Vagina (tissue), 2 donors: ENCODE results near the gene EVL. TPM values are rescaled to one million over a fixed set of nuclear protein-coding genes. Genes with fewer than 3 reads are reported as not detected.
"Not testable (repeated sequence)": the region's sequence is repeated elsewhere in the genome, so short reads cannot be mapped to it uniquely, and the experiment has no call there.

Experiments used
- DNase-seq, 2 donors: peaks; one replicate each; pipeline ENCODE4 v3.0.0-alpha.2; 2017; ENCODE audit errors: extremely low spot score in 2 of 2
- H3K27ac ChIP-seq: fragments of 200-600 bp; sonication (generic); one replicate; pipeline ENCODE4 v1.5.1; 2019
- H3K27me3 ChIP-seq: fragments of 200-600 bp; sonication (generic); one replicate; pipeline ENCODE4 v1.5.1; 2019
- H3K36me3 ChIP-seq, 2 donors: fragments of 200-600 bp; sonication (generic); one replicate each; pipeline ENCODE4 v1.5.1; 2017 to 2019
- H3K4me1 ChIP-seq: fragments of 200-600 bp; sonication (generic); one replicate; pipeline ENCODE4 v1.5.1; 2019
- H3K4me3 ChIP-seq, 2 donors: fragments of 200-600 bp; sonication (generic); 1 replicate in 1 of 2; 2 replicates in 1 of 2; pipeline ENCODE4 v1.5.1; 2016 to 2019
- H3K9me3 ChIP-seq: fragments of 200-600 bp; sonication (generic); one replicate; pipeline ENCODE4 v1.5.1; 2019
- POLR2A ChIP-seq, 2 donors: fragments of 450-650 bp; IDR thresholded peaks; one replicate each; pipeline ENCODE4 v1.6.1; 2017; ENCODE audit warnings: antibody characterized with exemption in 2 of 2, mild to moderate bottlenecking in 2 of 2, moderate library complexity in 2 of 2
- POLR2AphosphoS5 ChIP-seq, 2 donors: sonication (generic); formaldehyde crosslinking; IDR thresholded peaks; one replicate each; pipeline ENCODE4 v1.9.0; 2017; ENCODE audit warnings: antibody characterized with exemption in 2 of 2, mild to moderate bottlenecking in 2 of 2, low read depth in 1 of 2; ENCODE audit not compliant: insufficient read depth in 1 of 2
- intact Hi-C: fragments of 100-400 bp; cut with DNase I; formaldehyde crosslinking; loops from one replicate; pipeline ENCODE4 v1.15.1; 2023
- total RNA-seq: library from RNA; depleted of rRNA; stranded (reverse); fragments of >200 nt; gene quantifications from one replicate; pipeline ENCODE4 v1.2.3, GENCODE V29; 2016
- TF ChIP-seq, protein P1 (sequence below), 3 experiments: fragments of 450-650 bp in 2 of 3; fragments of 200-600 bp in 1 of 3; sonication (generic) in 1 of 3; IDR thresholded peaks; one replicate each; pipeline ENCODE4 v1.5.1; 2017 to 2019; ENCODE audit warnings: antibody characterized with exemption in 3 of 3, mild to moderate bottlenecking in 2 of 3, moderate library complexity in 2 of 3

The EVL gene
- total RNA-seq, 1 donor from 2014 or later = 112 TPM

DNA sequence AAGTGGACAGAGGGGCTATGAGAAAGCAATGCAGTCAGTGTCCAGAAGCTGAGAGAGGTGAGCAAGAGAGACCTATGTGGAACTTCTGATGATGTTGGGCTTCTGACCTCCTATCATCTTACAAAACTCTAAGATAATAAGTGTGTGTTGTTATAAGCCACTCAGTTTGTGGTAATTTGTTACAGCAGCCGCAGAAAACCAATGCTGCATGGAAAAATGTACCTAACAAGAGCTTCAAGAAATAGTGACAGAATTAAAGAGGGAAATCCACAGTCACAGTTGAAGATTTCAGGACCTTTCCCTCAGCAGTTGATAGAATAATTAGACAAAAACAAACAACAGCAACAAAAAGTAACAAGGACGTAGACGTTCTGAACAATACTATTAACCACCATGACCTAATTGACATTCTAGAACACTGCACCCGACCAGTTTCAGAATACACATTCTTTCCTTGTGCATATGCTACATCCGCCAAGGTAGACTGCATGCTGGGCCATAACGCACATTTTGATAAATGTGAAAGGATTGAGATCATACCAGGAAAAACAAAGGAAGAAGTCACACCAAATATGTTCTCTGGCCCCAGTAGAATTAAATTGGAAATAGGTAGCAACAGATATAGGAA, 1.8 kb upstream of the EVL start:
- intact Hi-C loops = no loop called here
- TF ChIP-seq, protein P1, sequence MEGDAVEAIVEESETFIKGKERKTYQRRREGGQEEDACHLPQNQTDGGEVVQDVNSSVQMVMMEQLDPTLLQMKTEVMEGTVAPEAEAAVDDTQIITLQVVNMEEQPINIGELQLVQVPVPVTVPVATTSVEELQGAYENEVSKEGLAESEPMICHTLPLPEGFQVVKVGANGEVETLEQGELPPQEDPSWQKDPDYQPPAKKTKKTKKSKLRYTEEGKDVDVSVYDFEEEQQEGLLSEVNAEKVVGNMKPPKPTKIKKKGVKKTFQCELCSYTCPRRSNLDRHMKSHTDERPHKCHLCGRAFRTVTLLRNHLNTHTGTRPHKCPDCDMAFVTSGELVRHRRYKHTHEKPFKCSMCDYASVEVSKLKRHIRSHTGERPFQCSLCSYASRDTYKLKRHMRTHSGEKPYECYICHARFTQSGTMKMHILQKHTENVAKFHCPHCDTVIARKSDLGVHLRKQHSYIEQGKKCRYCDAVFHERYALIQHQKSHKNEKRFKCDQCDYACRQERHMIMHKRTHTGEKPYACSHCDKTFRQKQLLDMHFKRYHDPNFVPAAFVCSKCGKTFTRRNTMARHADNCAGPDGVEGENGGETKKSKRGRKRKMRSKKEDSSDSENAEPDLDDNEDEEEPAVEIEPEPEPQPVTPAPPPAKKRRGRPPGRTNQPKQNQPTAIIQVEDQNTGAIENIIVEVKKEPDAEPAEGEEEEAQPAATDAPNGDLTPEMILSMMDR (IDR thresholded peaks at IDR 0.05) = no peak
- no peak for TF ChIP-seq POLR2AphosphoS5 (IDR thresholded peaks at IDR 0.05; ENCODE audit: insufficient read depth in 1 of 2, low read depth in 1 of 2)
- no peak for TF ChIP-seq POLR2A (IDR thresholded peaks at IDR 0.05)
- no peak overlapping the region for H3K27ac ChIP-seq
- H3K4me1 ChIP-seq = peaks cover 38% of the 10 kb centered on the region
- H3K36me3 ChIP-seq = no peaks in the 10 kb centered on the region
- H3K4me3 ChIP-seq = no peak overlapping the region
- no peaks in the 10 kb centered on the region for H3K27me3 ChIP-seq
- DNase-seq = no peak
- no peaks in the 10 kb centered on the region for H3K9me3 ChIP-seq

DNA sequence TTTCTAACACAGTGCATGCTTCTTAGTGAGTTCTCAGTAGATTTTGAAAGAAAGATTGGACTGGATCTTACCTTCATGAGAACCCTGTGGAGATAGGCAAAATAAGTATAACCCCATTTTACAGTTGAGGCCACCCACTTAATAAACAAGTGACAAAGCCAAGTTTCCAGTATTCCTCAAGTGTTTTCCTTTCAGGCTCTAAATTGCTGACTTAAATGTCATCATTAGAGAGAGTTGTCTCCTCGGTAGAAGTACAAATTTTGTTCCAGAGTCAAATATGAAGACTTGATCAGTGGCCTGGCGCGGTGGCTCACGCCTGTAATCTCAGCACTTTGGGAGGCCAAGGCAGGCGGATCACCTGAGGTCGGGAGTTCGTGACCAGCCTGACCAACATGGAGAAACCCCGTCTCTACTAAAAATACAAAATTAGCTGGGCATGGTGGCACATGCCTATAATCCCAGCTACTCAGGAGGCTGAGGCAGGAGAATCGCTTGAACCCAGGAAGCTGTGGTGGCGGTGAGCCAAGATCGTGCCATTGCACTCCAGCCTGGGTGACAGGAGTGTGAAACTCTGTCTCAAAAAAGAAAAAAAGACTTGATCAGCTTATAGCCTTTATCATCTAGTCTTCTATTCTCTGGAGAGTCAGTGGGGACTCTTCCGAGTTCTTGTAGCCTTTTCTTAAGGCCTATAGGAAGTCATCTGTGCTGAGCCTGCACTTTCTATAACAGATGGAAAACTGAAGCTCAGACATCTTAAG, 708 bp upstream of the EVL start:
- intact Hi-C loops, H3K27ac ChIP-seq, H3K4me3 ChIP-seq, H3K9me3 ChIP-seq, H3K27me3 ChIP-seq, H3K36me3 ChIP-seq, DNase-seq: not testable (repeated sequence)
- peaks cover 37% of the 10 kb centered on the region for H3K4me1 ChIP-seq

DNA sequence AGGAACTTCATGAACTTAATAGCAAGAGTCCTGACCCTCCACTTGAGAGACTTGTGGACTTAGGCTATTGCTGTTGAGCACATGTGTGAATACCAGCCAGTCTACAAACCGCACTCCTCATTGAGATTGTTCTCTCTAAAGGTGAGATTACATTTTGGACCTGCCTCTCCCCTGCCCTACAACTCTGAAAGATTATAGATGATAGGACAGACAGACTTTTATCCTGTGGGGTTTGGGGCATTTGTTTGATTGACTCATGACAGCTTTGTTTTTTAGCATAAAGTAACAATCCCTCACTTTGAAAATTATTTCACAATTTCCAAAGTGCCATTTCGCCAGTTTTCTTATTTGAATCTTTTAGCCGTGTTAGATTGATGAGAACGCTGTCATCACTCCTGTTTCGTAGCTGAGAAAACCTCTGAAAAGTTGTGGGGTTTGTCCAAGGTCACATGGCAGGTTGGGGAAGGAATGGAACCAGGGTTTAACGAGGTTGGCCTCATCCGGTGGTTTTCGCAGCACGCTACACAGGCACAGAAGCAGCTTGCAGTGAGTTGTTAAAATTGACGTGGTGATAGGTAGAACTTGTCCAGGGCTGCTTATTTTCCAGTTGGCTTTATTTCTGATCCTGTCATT, 836 bp downstream of the EVL start:
- H3K27ac ChIP-seq = peak overlapping the region; percentile 10

DNA sequence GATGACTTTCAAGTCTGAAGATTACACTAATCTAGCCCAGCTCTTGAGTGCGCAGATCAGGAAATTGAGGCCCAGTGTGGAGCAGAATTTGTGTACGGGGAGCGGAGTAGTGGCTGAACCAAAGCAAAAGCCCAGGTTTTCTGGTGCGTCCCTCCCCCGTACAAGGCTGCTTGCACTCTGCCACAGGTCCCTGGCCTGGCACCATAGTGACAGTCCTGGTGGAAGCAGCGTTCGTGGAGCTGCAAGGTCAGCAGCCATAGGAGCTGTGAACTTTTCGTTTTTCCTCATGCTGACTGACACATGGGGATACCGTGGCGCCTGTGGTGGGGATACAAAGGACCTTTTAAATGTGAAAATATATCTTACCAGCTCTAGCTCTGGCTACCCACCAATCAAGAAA, 1.7 kb downstream of the EVL start:
- H3K27me3 ChIP-seq = no peaks in the 10 kb centered on the region
- no peak for DNase-seq
- TF ChIP-seq, protein P1 (IDR thresholded peaks at IDR 0.05) = no peak
- TF ChIP-seq POLR2AphosphoS5 (IDR thresholded peaks at IDR 0.05; ENCODE audit: insufficient read depth in 1 of 2, low read depth in 1 of 2) (no peak), POLR2A (IDR thresholded peaks at IDR 0.05) (no peak)
- H3K4me3 ChIP-seq = peak overlapping the region; percentile 15
- intact Hi-C loops = no loop called here
- no peak overlapping the region for H3K27ac ChIP-seq
- no peaks in the 10 kb centered on the region for H3K36me3 ChIP-seq
- H3K4me1 ChIP-seq = peaks cover 36% of the 10 kb centered on the region
- H3K9me3 ChIP-seq = no peaks in the 10 kb centered on the region

More for the DNA sequence above, 836 bp downstream of the EVL start:
- Histone ChIP-seq H3K4me3 (peak overlapping the region in 1 of 2 donors; percentile 23), H3K4me1 (peaks cover 36% of the 10 kb centered on the region), H3K9me3 (no peaks in the 10 kb centered on the region), H3K36me3 (no peaks in the 10 kb centered on the region), H3K27me3 (no peaks in the 10 kb centered on the region)
- intact Hi-C loops = no loop called here
- TF ChIP-seq POLR2A (IDR thresholded peaks at IDR 0.05) = no peak
- TF ChIP-seq POLR2AphosphoS5 (IDR thresholded peaks at IDR 0.05; ENCODE audit: insufficient read depth in 1 of 2, low read depth in 1 of 2) = no peak
- TF ChIP-seq, protein P1 (IDR thresholded peaks at IDR 0.05) = no peak
- DNase-seq = no peak

DNA sequence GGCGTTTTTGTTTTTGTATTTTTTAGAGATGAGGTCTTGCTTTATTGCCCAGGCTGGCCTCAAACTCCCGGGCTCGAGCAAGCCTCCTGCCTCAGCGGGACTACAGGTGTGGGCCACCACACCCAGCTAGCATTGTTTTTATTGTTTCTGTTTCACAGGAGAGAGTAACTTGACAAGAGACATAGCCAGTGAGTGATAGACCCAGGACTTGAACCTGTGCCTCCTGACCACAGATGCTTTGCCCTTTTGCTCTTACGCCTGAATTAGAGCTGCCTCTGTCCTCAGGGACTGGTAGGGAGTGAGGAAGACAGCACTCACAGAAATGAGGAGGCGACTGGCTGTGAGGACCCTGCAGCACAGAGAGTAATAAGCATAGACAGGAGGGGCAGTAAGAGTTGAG, 2.3 kb downstream of the EVL start:
- no peak for DNase-seq
- peaks cover 36% of the 10 kb centered on the region for H3K4me1 ChIP-seq
- H3K36me3 ChIP-seq = no peaks in the 10 kb centered on the region
- intact Hi-C loops = no loop called here
- peak overlapping the region; percentile 70 for H3K27ac ChIP-seq
- H3K4me3 ChIP-seq = peak overlapping the region; percentile 15
- H3K27me3 ChIP-seq = no peaks in the 10 kb centered on the region
- no peaks in the 10 kb centered on the region for H3K9me3 ChIP-seq
- TF ChIP-seq POLR2AphosphoS5 (IDR thresholded peaks at IDR 0.05; ENCODE audit: insufficient read depth in 1 of 2, low read depth in 1 of 2) = no peak
- TF ChIP-seq, protein P1 (IDR thresholded peaks at IDR 0.05) = no peak
- TF ChIP-seq POLR2A (IDR thresholded peaks at IDR 0.05) = no peak
